H9 (cell line): ENCODE results near the gene CACNB3. TPM values are rescaled to one million over a fixed set of nuclear protein-coding genes. Genes with fewer than 3 reads are reported as not detected.
A peak's percentile ranks its signal among the peaks of the same experiment; 100 is the strongest.

Experiments used
- DNase-seq: peaks from one replicate; pipeline ENCODE4 v3.0.0-alpha.2; 2017
- H2AFZ ChIP-seq: one replicate; pipeline ENCODE4 v1.6.1; 2013; ENCODE audit warnings: mild to moderate bottlenecking, low read length, control low read depth, moderate library complexity
- H2AK5ac ChIP-seq: 2 replicates; pipeline ENCODE4 v1.6.1; 2013; ENCODE audit warnings: low read length, control low read depth, mixed read lengths; ENCODE audit not compliant: insufficient read length
- H2BK120ac ChIP-seq: one replicate; pipeline ENCODE4 v1.6.1; 2013; ENCODE audit warnings: low read depth, mild to moderate bottlenecking, low read length, control low read depth, inconsistent platforms; ENCODE audit not compliant: poor library complexity, severe bottlenecking
- H2BK12ac ChIP-seq: 2 replicates; pipeline ENCODE4 v1.6.1; 2013; ENCODE audit warnings: low read length, control low read depth, mixed read lengths, low read depth; ENCODE audit not compliant: insufficient read length
- H2BK15ac ChIP-seq: 2 replicates; pipeline ENCODE4 v1.6.1; 2013; ENCODE audit warnings: low read depth, low read length, control low read depth
- H2BK20ac ChIP-seq: one replicate; pipeline ENCODE4 v1.6.1; 2013; ENCODE audit warnings: low read depth, mild to moderate bottlenecking, low read length, control low read depth, inconsistent platforms; ENCODE audit not compliant: poor library complexity, severe bottlenecking
- H2BK5ac ChIP-seq: 2 replicates; pipeline ENCODE4 v1.6.1; 2013; ENCODE audit warnings: low read length, control low read depth, mixed read lengths; ENCODE audit not compliant: insufficient read length
- H3K14ac ChIP-seq: 2 replicates; pipeline ENCODE4 v1.6.1; 2013; ENCODE audit warnings: low read length, control low read depth; ENCODE audit not compliant: insufficient read depth
- H3K18ac ChIP-seq: 2 replicates; pipeline ENCODE4 v1.6.1; 2013; ENCODE audit warnings: low read depth, mild to moderate bottlenecking, mixed read lengths, low read length, control low read depth; ENCODE audit not compliant: insufficient read length
- H3K23ac ChIP-seq: 2 replicates; pipeline ENCODE4 v1.6.1; 2013; ENCODE audit warnings: low read length, control low read depth, mixed read lengths, low read depth; ENCODE audit not compliant: insufficient read length
- H3K23me2 ChIP-seq: 2 replicates; pipeline ENCODE4 v1.6.1; 2013; ENCODE audit warnings: low read depth, mild to moderate bottlenecking, mixed read lengths, low read length, control low read depth; ENCODE audit not compliant: insufficient read length, poor library complexity, severe bottlenecking
- H3K27ac ChIP-seq: 2 replicates; pipeline ENCODE4 v1.5.1; 2013; ENCODE audit warnings: low read length, control low read depth, mixed read lengths, low read depth; ENCODE audit not compliant: insufficient read length
- H3K27me3 ChIP-seq: 2 replicates; pipeline ENCODE4 v1.6.1; 2013; ENCODE audit warnings: low read length, control low read depth, inconsistent platforms; ENCODE audit not compliant: insufficient read depth
- H3K4ac ChIP-seq: 2 replicates; pipeline ENCODE4 v1.6.1; 2013; ENCODE audit warnings: low read depth, mild to moderate bottlenecking, control low read depth, inconsistent platforms, low read length, moderate library complexity
- H3K4me1 ChIP-seq: 2 replicates; pipeline ENCODE4 v1.6.1; 2013; ENCODE audit warnings: low read length, control low read depth, inconsistent platforms; ENCODE audit not compliant: insufficient read depth
- H3K4me2 ChIP-seq: 2 replicates; pipeline ENCODE4 v1.6.1; 2013; ENCODE audit warnings: low read length, control low read depth, mixed read lengths; ENCODE audit not compliant: insufficient read length, insufficient read depth
- H3K56ac ChIP-seq: 2 replicates; pipeline ENCODE4 v1.6.1; 2013; ENCODE audit warnings: low read depth, mild to moderate bottlenecking, mixed read lengths, low read length, control low read depth; ENCODE audit not compliant: insufficient read length
- H3K79me1 ChIP-seq: 2 replicates; pipeline ENCODE4 v1.6.1; 2013; ENCODE audit warnings: low read depth, mild to moderate bottlenecking, moderate library complexity, low read length, control low read depth, inconsistent platforms; ENCODE audit not compliant: insufficient read depth, poor library complexity, severe bottlenecking
- H3K79me2 ChIP-seq: 2 replicates; pipeline ENCODE4 v1.6.1; 2013; ENCODE audit warnings: low read length, control low read depth, inconsistent platforms; ENCODE audit not compliant: insufficient read depth
- H3K9ac ChIP-seq: 2 replicates; pipeline ENCODE4 v1.6.1; 2013; ENCODE audit warnings: low read length, control low read depth, mixed read lengths; ENCODE audit not compliant: insufficient read length; ENCODE audit errors: extremely low read depth
- H3K9me3 ChIP-seq: one replicate; pipeline ENCODE4 v1.6.1; 2013; ENCODE audit warnings: low read depth, low read length, inconsistent platforms; ENCODE audit not compliant: control insufficient read depth
- H3T11ph ChIP-seq: one replicate; pipeline ENCODE4 v1.6.1; 2013; ENCODE audit warnings: mild to moderate bottlenecking, low read length, control low read depth, inconsistent platforms
- H4K20me1 ChIP-seq: one replicate; pipeline ENCODE4 v1.6.1; 2013; ENCODE audit not compliant: control insufficient read depth, insufficient read length, insufficient read depth
- H4K5ac ChIP-seq: 2 replicates; pipeline ENCODE4 v1.6.1; 2013; ENCODE audit warnings: low read depth, mild to moderate bottlenecking, mixed read lengths, low read length, control low read depth; ENCODE audit not compliant: insufficient read length
- H4K8ac ChIP-seq: replicated peaks from 2 replicates; pipeline ENCODE4 v1.6.1; 2013; ENCODE audit warnings: low read length, control low read depth, mixed read lengths, low read depth; ENCODE audit not compliant: insufficient read length
- H4K91ac ChIP-seq: 2 replicates; pipeline ENCODE4 v1.6.1; 2013; ENCODE audit warnings: low read depth, mild to moderate bottlenecking, moderate library complexity, mixed read lengths, low read length, control low read depth; ENCODE audit not compliant: insufficient read length
- H3K27ac Mint-ChIP-seq, 3 experiments: 2 replicates in 2 of 3; 3 replicates in 1 of 3; pipeline ENCODE4 v1.8.0; 2020 to 2021; ENCODE audit warnings: mixed read lengths in 3 of 3, mild to moderate bottlenecking in 1 of 3, moderate library complexity in 1 of 3
- H3K27me3 Mint-ChIP-seq: 2 replicates; pipeline ENCODE4 v1.8.0; 2021; ENCODE audit warnings: low read depth, mild to moderate bottlenecking, moderate library complexity, mixed read lengths
- H3K36me3 Mint-ChIP-seq, 3 experiments: 2 replicates in 2 of 3; 3 replicates in 1 of 3; pipeline ENCODE4 v1.8.0; 2020 to 2021; ENCODE audit warnings: low read depth in 3 of 3, mixed read lengths in 3 of 3; ENCODE audit not compliant: insufficient read depth in 1 of 3
- H3K4me1 Mint-ChIP-seq, 2 experiments: 2 replicates each; pipeline ENCODE4 v1.8.0; 2020; ENCODE audit warnings: mixed read lengths in 2 of 2
- H3K4me3 Mint-ChIP-seq, 2 experiments: 2 replicates in 1 of 2; 3 replicates in 1 of 2; pipeline ENCODE4 v1.8.0; 2020 to 2021; ENCODE audit warnings: mild to moderate bottlenecking in 2 of 2, mixed read lengths in 2 of 2, moderate library complexity in 1 of 2
- H3K9me3 Mint-ChIP-seq, 2 experiments: 2 replicates in 1 of 2; 3 replicates in 1 of 2; pipeline ENCODE4 v1.8.0; 2020; ENCODE audit warnings: mild to moderate bottlenecking in 2 of 2, mixed read lengths in 2 of 2, moderate library complexity in 1 of 2
- CTCF ChIP-seq: fragments of 200-600 bp; sonication (generic); conservative IDR thresholded peaks from 3 replicates; pipeline ENCODE4 v1.8.0; 2021; ENCODE audit warnings: antibody characterized with exemption, mild to moderate bottlenecking
- WGBS: extraction: QIAGEN DNeasy Blood & Tissue Kit; methylation state at CpG from one replicate; pipeline ENCODE4 v1.1.7; 2013; ENCODE audit warnings: missing lambda C conversion rate, low lambda C conversion rate, mixed read lengths; ENCODE audit not compliant: insufficient read length; ENCODE audit errors: extremely low coverage; 5-methylcytosine and 5-hydroxymethylcytosine counted together
- total RNA-seq: library from RNA; stranded (reverse); gene quantifications from 2 replicates; pipeline ENCODE4 v1.2.1, GENCODE V29; 2021

The CACNB3 gene
- total RNA-seq, 1 experiment from 2014 or later: 35.1 TPM

- Histone ChIP-seq H3K79me2 (no peaks in the 10 kb centered on the region), H3K23ac (no peak overlapping the region), H2BK15ac (no peak overlapping the region), H3K9me3 (no peaks in the 10 kb centered on the region), H2AFZ (no peak overlapping the region), H2BK5ac (no peak overlapping the region), H2AK5ac (no peak overlapping the region), H3K14ac (no peak overlapping the region), H3K27me3 (no peaks in the 10 kb centered on the region), H3K18ac (no peak overlapping the region), H3K4ac (no peak overlapping the region), H4K20me1 (no peaks in the 10 kb centered on the region), H3K23me2 (no peaks in the 10 kb centered on the region), H4K8ac (no peak overlapping the region), H2BK120ac (no peak overlapping the region), H3T11ph (no peak overlapping the region), H2BK12ac (no peak overlapping the region), H3K4me2 (no peak overlapping the region), H2BK20ac (no peak overlapping the region), H4K91ac (no peak overlapping the region), H3K56ac (no peak overlapping the region), H3K79me1 (no peaks in the 10 kb centered on the region), H3K27ac (no peak overlapping the region), H3K4me1 (peaks cover 4% of the 10 kb centered on the region; the same call in 1 of the 2 replicates), H3K9ac (no peak overlapping the region), H4K5ac (no peak overlapping the region)
- no peaks in the 10 kb centered on the region for H3K9me3 Mint-ChIP-seq
- no peak for DNase-seq
- no CpG with 5 or more reads among the region's 2 CpGs for WGBS
- peaks cover 22 to 23% of the 10 kb centered on the region in 2 experiments for H3K4me1 Mint-ChIP-seq
- no peaks in the 10 kb centered on the region; the same call in 1 of the 2 replicates for H3K27me3 Mint-ChIP-seq
- H3K27ac Mint-ChIP-seq: peak overlapping the region in 1 of 3 experiments; percentile 46; a peak in 1 of 7 replicates
- no peak for TF ChIP-seq CTCF
- no peak overlapping the region for H3K4me3 Mint-ChIP-seq
- peaks cover 22 to 73% (median 64%) of the 10 kb centered on the region in 3 experiments; a peak in 6 of 7 replicates for H3K36me3 Mint-ChIP-seq
Observed at GRCh38 chr12:48774516-48774915, 43.8 kb upstream of the CACNB3 start.
